ENCODE measurements around the gene SYNPO2. TPM values are rescaled to one million over a fixed set of nuclear protein-coding genes. Genes with fewer than 3 reads are reported as not detected.

The SYNPO2 gene
- total RNA-seq, 2 experiments from 2014 or later = 0.22 to 0.41 TPM

GRCh38 chr4:119099227-119099810 is 210.7 kb downstream of the SYNPO2 start:
- no peak overlapping the region for H3K27ac Mint-ChIP-seq
- H3K27me3 Mint-ChIP-seq = peaks cover 18% of the 10 kb centered on the region
- Histone ChIP-seq H3K9me3 (ENCODE audit: control insufficient read depth in 1 of 2, insufficient read depth in 1 of 2, low read length in 2 of 2) (no peaks in the 10 kb centered on the region), H3K4me3 (ENCODE audit: low read length) (no peak overlapping the region), H3K27me3 (ENCODE audit: control insufficient read depth in 1 of 2, insufficient read depth in 2 of 2, low read length in 2 of 2) (no peaks in the 10 kb centered on the region), H3K36me3 (ENCODE audit: insufficient read depth, low read length) (no peaks in the 10 kb centered on the region), H3K27ac (ENCODE audit: low read depth in 1 of 2, low read length in 2 of 2) (no peak overlapping the region), H3K4me1 (ENCODE audit: insufficient read depth, low read length) (no peaks in the 10 kb centered on the region)
- DNase-seq (no peak), ATAC-seq (ENCODE audit: poor library complexity) (no peak)
- POLR2A ChIA-PET = interaction anchor here (0.5 kb wide), 1 partner anchor 49 kb away, joined by 3 read pairs; no protein-coding TSS in a partner anchor
- H3K4me3 Mint-ChIP-seq = no peak overlapping the region
- H3K9me3 Mint-ChIP-seq = no peaks in the 10 kb centered on the region
- no peaks in the 10 kb centered on the region for H3K36me3 Mint-ChIP-seq (ENCODE audit: low read depth)
- intact Hi-C loops (cut with DNase I, micrococcal nuclease) = no loop called here
- TF ChIP-seq, protein P1, sequence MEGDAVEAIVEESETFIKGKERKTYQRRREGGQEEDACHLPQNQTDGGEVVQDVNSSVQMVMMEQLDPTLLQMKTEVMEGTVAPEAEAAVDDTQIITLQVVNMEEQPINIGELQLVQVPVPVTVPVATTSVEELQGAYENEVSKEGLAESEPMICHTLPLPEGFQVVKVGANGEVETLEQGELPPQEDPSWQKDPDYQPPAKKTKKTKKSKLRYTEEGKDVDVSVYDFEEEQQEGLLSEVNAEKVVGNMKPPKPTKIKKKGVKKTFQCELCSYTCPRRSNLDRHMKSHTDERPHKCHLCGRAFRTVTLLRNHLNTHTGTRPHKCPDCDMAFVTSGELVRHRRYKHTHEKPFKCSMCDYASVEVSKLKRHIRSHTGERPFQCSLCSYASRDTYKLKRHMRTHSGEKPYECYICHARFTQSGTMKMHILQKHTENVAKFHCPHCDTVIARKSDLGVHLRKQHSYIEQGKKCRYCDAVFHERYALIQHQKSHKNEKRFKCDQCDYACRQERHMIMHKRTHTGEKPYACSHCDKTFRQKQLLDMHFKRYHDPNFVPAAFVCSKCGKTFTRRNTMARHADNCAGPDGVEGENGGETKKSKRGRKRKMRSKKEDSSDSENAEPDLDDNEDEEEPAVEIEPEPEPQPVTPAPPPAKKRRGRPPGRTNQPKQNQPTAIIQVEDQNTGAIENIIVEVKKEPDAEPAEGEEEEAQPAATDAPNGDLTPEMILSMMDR (IDR thresholded peaks at IDR 0.05) = no peak
- H3K4me1 Mint-ChIP-seq (ENCODE audit: low read depth) = no peaks in the 10 kb centered on the region
- CTCF ChIA-PET = no interaction called here

DNA sequence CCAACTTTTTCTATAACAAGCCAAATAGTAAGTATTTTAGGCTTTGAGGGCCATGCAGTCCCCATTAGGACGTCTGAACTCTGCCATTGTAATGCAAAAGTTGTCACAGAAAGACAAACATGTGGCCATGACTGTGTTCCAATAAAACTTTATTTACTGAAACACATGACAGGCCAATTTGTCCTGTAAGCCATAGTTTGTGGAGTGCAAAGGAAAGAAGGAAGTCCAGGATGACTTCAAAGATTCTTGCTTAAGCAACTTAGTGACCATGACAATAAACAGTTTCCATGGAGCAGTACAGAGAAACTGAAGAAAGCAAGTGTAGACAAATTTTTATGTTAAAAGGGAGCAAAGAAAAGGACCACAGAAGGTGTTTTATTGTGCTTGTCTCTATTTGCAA is 212.0 kb downstream of the SYNPO2 start:
- H3K27ac ChIP-seq (ENCODE audit: low read depth in 1 of 2, low read length in 2 of 2) = no peak overlapping the region
- no peaks in the 10 kb centered on the region for H3K4me1 Mint-ChIP-seq (ENCODE audit: low read depth)
- H3K4me3 ChIP-seq (ENCODE audit: low read length) = no peak overlapping the region
- H3K36me3 Mint-ChIP-seq (ENCODE audit: low read depth) = no peaks in the 10 kb centered on the region
- DNase-seq = peak in 2 of 14 experiments; percentile 8 to 11
- H3K9me3 ChIP-seq (ENCODE audit: control insufficient read depth in 1 of 2, insufficient read depth in 1 of 2, low read length in 2 of 2) = no peaks in the 10 kb centered on the region
- ATAC-seq (ENCODE audit: poor library complexity) = no peak
- H3K27ac Mint-ChIP-seq = no peak overlapping the region
- H3K9me3 Mint-ChIP-seq = no peaks in the 10 kb centered on the region
- H3K4me3 Mint-ChIP-seq = no peak overlapping the region
- ChIA-PET POLR2A (no interaction called here), CTCF (no interaction called here)
- no peaks in the 10 kb centered on the region for H3K4me1 ChIP-seq (ENCODE audit: insufficient read depth, low read length)
- TF ChIP-seq, protein P1 (IDR thresholded peaks at IDR 0.05) = no peak
- no peaks in the 10 kb centered on the region for H3K27me3 ChIP-seq (ENCODE audit: control insufficient read depth in 1 of 2, insufficient read depth in 2 of 2, low read length in 2 of 2)
- peaks cover 9% of the 10 kb centered on the region for H3K27me3 Mint-ChIP-seq
- intact Hi-C loops (cut with DNase I, micrococcal nuclease) = no loop called here
- H3K36me3 ChIP-seq (ENCODE audit: insufficient read depth, low read length) = no peaks in the 10 kb centered on the region

DNA sequence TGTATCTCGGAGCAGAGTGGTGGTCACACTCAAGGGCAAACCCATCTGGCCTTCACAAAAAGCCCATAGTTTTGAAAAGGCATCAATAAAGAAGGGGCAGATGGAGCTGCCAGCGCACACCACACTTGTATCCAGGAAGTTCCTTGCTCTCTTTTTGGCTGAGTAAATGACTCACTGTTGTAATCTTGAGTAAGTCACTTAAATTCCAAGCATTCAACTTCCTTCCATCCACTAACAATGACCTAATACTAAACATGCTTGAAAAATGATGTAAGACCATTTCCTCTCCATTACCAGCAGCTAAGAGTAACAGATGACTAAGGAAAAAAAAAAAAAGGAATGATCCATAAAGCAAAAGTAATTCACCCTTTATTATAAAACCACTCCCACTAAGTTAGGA is 214.6 kb downstream of the SYNPO2 start:
- POLR2A ChIA-PET = no interaction called here
- no peaks in the 10 kb centered on the region for H3K9me3 Mint-ChIP-seq

More for the DNA sequence above, 214.6 kb downstream of the SYNPO2 start:
- DNase-seq (peak in 2 of 14 experiments; percentile 28 to 47), ATAC-seq (ENCODE audit: poor library complexity) (no peak)
- Histone ChIP-seq H3K4me1 (ENCODE audit: insufficient read depth, low read length) (no peaks in the 10 kb centered on the region), H3K27ac (ENCODE audit: low read depth in 1 of 2, low read length in 2 of 2) (no peak overlapping the region), H3K4me3 (ENCODE audit: low read length) (no peak overlapping the region), H3K36me3 (ENCODE audit: insufficient read depth, low read length) (no peaks in the 10 kb centered on the region), H3K9me3 (ENCODE audit: control insufficient read depth in 1 of 2, insufficient read depth in 1 of 2, low read length in 2 of 2) (no peaks in the 10 kb centered on the region), H3K27me3 (ENCODE audit: control insufficient read depth in 1 of 2, insufficient read depth in 2 of 2, low read length in 2 of 2) (no peaks in the 10 kb centered on the region)
- intact Hi-C loops (cut with DNase I, micrococcal nuclease) = no loop called here
- Mint-ChIP-seq H3K4me1 (ENCODE audit: low read depth) (no peaks in the 10 kb centered on the region), H3K27ac (no peak overlapping the region), H3K27me3 (no peaks in the 10 kb centered on the region), H3K4me3 (no peak overlapping the region), H3K36me3 (ENCODE audit: low read depth) (no peaks in the 10 kb centered on the region)
- TF ChIP-seq, protein P1 (IDR thresholded peaks at IDR 0.05) = no peak
- CTCF ChIA-PET = interaction anchor here (1.2 kb wide), 1 partner anchor 11 kb away, joined by 3 read pairs; no protein-coding TSS in a partner anchor
